Renal cortex interstitium (tissue), 15 donors: ENCODE measurements around the gene ZNF407. TPM values are rescaled to one million over a fixed set of nuclear protein-coding genes. Genes with fewer than 3 reads are reported as not detected.
"Not testable (repeated sequence)": the region's sequence is repeated elsewhere in the genome, so short reads cannot be mapped to it uniquely, and the experiment has no call there.

Source experiments
- DNase-seq, 11 donors: peaks; one replicate each; pipeline ENCODE4 v3.0.0-alpha.2; 2013; ENCODE audit warnings: low read depth in 9 of 11, low spot score in 4 of 11; ENCODE audit errors: extremely low read depth in 1 of 11
- long read RNA-seq, 16 experiments: transcript quantifications; one replicate each; lab custom pipeline, GENCODE V29; 2026
- polyA plus RNA-seq, 3 donors: library from polyadenylated mRNA; unstranded; fragments of 120-200 nt; gene quantifications; one replicate each; pipeline ENCODE4 v1.2.1, GENCODE V29; 2013; ENCODE audit not compliant: insufficient read length in 3 of 3

ZNF407 gene
- polyA plus RNA-seq, result 10 to 100 TPM in 2 of 3 donors, 1 to 10 TPM in 1; 10.0 to 10.1 (median 10.1) TPM
- long read RNA-seq, donor 1, full-length matches to known transcripts, result 7 of 7 reads
- long read RNA-seq, donor 1, partial matches to known transcripts, result 0 of 7 reads
- long read RNA-seq, donor 1, other reads (novel, unspliced or antisense), result 0 of 7 reads
- long read RNA-seq, donor 2, full-length matches to known transcripts, result 4 of 4 reads
- long read RNA-seq, donor 2, partial matches to known transcripts, result 0 of 4 reads
- long read RNA-seq, donor 2, other reads (novel, unspliced or antisense), result 0 of 4 reads
- long read RNA-seq, donor 3, full-length matches to known transcripts, result 7 of 7 reads
- long read RNA-seq, donor 3, partial matches to known transcripts, result 0 of 7 reads
- long read RNA-seq, donor 3, other reads (novel, unspliced or antisense), result 0 of 7 reads
- long read RNA-seq, donor 4, full-length matches to known transcripts, result 5 of 5 reads
- long read RNA-seq, donor 4, partial matches to known transcripts, result 0 of 5 reads
- long read RNA-seq, donor 4, other reads (novel, unspliced or antisense), result 0 of 5 reads
- long read RNA-seq, donor 5, result 0 reads
- long read RNA-seq, donor 6, full-length matches to known transcripts, result 10 of 10 reads
- long read RNA-seq, donor 6, partial matches to known transcripts, result 0 of 10 reads
- long read RNA-seq, donor 6, other reads (novel, unspliced or antisense), result 0 of 10 reads
- long read RNA-seq, donor 7, full-length matches to known transcripts, result 7 of 7 reads
- long read RNA-seq, donor 7, partial matches to known transcripts, result 0 of 7 reads
- long read RNA-seq, donor 7, other reads (novel, unspliced or antisense), result 0 of 7 reads
- long read RNA-seq, donor 8, result 0 reads
- long read RNA-seq, donor 9, full-length matches to known transcripts, result 1 of 1 reads
- long read RNA-seq, donor 9, partial matches to known transcripts, result 0 of 1 reads
- long read RNA-seq, donor 9, other reads (novel, unspliced or antisense), result 0 of 1 reads
- long read RNA-seq, donor 10, full-length matches to known transcripts, result 8 of 8 reads
- long read RNA-seq, donor 10, partial matches to known transcripts, result 0 of 8 reads
- long read RNA-seq, donor 10, other reads (novel, unspliced or antisense), result 0 of 8 reads
- long read RNA-seq, donor 11, result 0 reads
- long read RNA-seq, donor 12, full-length matches to known transcripts, result 3 of 3 reads
- long read RNA-seq, donor 12, partial matches to known transcripts, result 0 of 3 reads
- long read RNA-seq, donor 12, other reads (novel, unspliced or antisense), result 0 of 3 reads
- long read RNA-seq, donor 13, result 0 reads
- long read RNA-seq, donor 14, full-length matches to known transcripts, result 7 of 7 reads
- long read RNA-seq, donor 14, partial matches to known transcripts, result 0 of 7 reads
- long read RNA-seq, donor 14, other reads (novel, unspliced or antisense), result 0 of 7 reads
- long read RNA-seq, donor 15, full-length matches to known transcripts, result 1 of 1 reads
- long read RNA-seq, donor 15, partial matches to known transcripts, result 0 of 1 reads
- long read RNA-seq, donor 15, other reads (novel, unspliced or antisense), result 0 of 1 reads
- long read RNA-seq, donor 16, full-length matches to known transcripts, result 19 of 19 reads
- long read RNA-seq, donor 16, partial matches to known transcripts, result 0 of 19 reads
- long read RNA-seq, donor 16, other reads (novel, unspliced or antisense), result 0 of 19 reads

DNA sequence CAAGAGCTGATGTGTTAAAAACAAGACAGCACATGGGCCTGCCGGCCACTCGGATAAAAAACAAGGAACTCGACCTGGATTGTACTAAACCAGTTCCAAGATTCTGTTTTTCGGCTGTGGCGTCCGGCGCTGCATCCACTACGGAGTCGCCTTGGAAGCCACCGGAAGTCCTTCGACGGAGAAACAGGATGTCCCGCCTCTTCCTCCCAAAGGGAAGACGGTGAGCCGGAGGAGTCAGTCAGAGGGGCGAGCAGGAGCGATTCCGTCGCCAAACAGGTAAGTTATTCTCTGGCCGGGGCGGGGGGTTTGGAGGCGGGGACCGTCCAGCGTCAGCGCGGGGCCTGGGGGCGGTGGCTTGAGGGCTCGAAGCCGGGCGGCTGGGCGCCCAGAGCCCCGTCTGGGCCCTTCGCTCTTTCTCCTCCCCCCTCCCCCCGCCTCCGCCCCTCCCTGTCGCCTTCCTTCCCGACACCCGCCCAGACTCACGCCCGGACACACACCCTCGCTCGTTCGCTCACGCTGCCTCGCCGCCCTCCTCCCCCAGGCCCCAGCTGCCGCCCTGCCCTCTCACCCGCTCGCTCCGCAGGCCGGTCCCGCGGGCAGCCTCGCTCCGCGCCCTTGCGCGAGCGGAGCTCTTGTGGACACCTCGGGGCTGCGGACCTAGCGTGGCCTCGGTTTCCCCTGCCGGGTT, at the start of gene ZNF407:
Gene ZNF407, plus strand, starts transcription at position 209 of the 688 bp plus-strand sequence. CDS start 33,150 bp downstream, outside the sequence.
- DNase-seq, result peak; percentile 85 to 96 (median 92)

DNA sequence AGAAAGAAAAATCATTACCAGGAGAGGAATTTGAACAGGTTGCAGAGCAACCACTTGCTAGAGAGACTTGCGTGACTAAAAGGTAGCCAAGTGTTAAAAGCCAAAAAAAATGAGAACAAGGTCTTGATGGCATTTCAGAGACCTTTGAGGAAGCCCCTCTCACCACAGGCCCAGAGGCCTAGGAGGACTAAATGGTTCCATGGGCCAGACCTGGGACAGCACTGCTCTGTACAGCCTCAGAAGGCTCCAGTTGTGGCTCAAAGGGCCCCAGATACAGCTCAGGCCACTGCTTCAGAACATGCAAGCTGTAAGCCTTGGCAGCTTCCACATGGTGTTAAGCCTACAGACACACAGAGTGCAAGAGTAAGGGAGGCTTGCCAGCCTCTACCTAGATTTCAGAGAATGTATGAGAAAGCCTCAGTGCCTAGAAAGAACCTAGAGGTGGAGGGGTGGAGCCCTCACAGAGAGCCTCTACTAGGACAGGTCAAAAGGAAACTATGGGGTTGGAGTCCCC, 48.0 kb upstream of the ZNF407 start:
- no peak for DNase-seq

DNA sequence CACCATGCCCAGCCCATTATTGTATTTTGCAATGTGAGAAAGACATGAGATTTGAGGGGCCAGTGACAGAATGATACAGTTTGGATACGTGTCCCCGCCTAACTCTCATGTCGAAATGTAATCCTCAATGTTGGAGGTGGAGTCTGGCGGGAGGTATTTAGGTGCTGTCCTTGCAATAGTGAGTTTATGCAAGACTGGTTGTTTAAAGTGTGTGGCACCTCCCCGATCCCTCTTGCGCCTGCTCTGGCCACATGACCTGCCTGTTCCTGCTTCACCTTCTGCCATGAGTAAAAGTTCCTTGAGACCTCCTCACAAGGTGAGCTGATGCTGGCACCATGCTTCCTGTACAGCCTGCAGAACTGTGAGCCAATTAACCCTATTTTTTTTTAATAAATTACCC, 46.8 kb upstream of the ZNF407 start:
- no peak for DNase-seq

DNA sequence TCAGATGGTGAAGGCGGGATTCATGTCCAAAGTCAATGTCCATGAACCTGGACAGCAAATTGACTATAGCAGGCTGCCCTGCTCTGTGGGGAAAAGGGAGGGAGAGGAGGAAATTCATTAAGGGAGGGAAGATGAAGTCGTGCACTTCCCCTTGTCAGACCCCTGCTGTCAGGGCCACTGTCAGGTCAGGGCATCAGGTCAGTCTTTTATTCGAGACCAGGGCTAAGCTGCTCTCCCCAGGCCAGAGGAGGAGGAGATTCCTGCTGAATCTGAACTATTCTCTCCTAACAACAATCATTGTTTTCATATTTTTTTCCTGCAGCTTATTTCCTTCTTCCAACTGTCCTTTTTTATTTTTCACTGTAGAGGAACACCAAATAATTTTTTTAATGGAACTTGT, 46.2 kb upstream of the ZNF407 start:
- DNase-seq, result no peak

DNA sequence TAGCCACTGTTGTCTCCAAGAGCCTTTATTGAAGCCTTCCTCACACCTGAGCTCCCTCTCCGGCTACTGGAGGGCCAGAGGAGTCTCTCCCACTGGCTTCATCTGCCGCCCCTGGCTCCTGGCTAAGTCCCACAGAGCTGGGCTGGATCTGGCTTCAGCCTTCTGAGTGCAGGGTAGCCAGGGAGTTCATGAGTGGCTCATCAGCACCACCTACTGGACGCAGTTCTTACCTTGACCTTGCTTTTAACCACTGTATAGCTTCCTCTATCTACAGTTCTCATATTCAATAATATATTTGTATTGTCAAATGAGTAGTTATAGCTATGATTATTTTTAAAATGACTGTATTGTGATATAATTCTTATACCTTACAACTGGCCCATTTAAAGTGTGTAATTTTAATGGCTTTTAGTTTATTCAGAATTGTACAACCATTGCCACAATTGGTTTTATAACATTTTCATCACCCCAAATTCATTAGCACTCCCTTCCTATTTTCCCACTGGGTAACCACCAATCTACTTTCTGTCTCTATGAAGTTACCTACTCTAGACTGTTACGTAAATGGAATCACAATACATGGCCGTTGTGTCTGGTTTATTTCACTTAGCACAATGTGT, 45.6 kb upstream of the ZNF407 start:
- DNase-seq, result peak; percentile 71 to 86 (median 83)

DNA sequence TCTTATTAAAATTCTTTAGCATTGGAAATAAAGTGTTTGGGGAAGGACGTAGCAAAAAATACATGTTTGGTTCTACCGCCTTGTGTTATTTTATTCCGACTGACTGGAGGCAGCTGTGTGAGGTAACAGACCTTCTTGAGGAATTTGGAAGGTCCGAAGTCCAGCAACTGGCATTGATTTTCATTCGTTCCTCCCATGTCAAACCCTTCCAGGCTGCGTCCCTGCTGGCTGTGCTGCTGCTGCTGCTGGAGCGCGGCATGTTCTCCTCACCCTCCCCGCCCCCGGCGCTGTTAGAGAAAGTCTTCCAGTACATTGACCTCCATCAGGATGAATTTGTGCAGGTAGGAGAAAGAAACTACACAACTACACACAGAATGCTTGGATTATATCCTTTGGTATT, 41.5 kb upstream of the ZNF407 start:
- DNase-seq, result no peak

GRCh38 chr18:74558096-74558495, 39.6 kb upstream of the ZNF407 start:
- no peak for DNase-seq

GRCh38 chr18:74562131-74562730, 35.4 kb upstream of the ZNF407 start:
- no peak for DNase-seq

- DNase-seq, result no peak
Measured at GRCh38 chr18:74562775-74563174, 34.9 kb upstream of the ZNF407 start.

DNA sequence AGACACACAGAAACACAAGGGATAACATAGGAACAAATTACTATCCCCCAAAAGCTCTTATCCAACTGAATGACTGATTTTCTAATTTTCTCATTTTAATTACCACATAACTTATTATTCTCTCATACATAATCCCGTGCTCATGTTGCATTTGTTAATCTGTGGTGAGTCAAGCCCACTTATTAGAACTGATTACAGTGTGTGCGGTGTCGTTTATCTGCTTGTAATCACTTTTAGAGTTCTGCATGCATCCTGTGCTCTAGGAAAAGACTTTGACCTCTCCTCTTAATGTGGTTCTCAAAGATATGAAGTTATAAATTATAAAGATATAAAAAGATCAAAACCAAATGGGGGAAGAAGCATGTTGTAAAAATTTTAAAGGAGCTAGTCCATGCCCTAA, 33.7 kb upstream of the ZNF407 start:
- no peak for DNase-seq

- DNase-seq, result not testable (repeated sequence)
Measured at GRCh38 chr18:74565164-74565563, 32.5 kb upstream of the ZNF407 start.

DNA sequence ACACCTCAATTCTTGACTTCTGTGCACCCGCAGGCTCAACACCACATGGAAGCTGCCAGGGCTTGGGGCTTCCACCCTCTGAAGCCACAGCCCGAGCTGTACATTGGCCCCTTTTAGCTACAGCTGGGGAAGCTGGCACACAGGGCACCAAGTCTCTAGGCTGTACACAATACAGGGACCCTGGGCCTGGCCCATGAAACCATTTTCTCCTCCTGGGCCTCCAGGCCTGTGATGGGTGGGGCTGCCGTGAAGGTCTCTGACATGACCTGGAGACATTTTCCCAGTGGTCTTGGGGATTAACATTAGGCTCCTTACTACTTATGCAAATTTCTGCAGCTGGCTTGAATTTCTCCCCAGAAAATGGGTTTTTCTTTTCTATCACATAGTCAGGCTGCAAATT, 31.7 kb upstream of the ZNF407 start:
- not testable (repeated sequence) for DNase-seq

DNA sequence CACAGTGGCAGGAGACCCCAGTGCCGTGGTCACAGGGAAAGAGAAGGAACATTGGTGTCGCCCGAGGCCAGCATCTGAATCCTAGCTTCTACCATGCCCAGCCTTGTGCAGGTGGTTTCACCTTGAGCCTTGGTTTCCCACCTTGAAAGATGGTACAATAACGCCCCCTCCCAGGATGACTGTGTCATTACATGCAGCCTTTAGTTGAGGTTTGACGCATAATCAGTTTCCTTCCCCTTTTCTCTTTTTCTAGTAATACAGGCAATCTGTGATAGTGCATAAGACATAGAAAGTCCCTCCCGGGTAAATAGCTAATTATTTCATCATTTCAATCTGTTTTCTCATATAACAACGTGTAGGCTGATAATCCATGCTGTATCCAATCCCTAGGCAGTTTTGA, 29.8 kb upstream of the ZNF407 start:
- DNase-seq, result no peak

DNA sequence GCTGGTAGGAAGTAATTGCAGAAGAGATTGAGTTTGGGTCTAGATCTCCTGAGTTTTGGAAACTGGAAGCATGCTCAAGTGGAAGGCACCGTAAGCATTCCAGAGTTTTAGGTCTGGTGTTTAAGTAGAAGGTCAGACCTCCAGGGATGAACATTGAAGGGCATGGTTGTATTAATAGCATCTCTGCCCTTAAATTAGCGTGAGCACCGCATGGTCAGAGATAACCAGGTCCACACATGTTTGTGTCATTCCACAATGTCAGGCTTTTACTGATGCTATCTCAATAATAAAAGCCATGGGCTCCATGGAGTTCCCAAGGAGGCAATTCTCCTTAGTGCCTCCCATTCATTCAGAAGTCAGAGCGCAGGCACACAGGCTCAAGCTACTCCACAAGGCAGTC, 28.3 kb upstream of the ZNF407 start:
- DNase-seq, result no peak

- DNase-seq, result no peak
Measured at GRCh38 chr18:74570266-74570665, 27.4 kb upstream of the ZNF407 start.

GRCh38 chr18:74571895-74572680, 25.6 kb upstream of the ZNF407 start:
- DNase-seq, result no peak
